MM.1S (cell line): ENCODE data around the gene TCF15.
"Not testable (repeated sequence)": the region's sequence is repeated elsewhere in the genome, so short reads cannot be mapped to it uniquely, and the experiment has no call there.

Experiments
- DNase-seq: peaks from one replicate; pipeline ENCODE4 v3.0.0-alpha.2; 2015
- H2AFZ ChIP-seq: fragments of 300-600 bp; sonication (generic); 2 replicates; pipeline ENCODE4 v1.6.0; 2016; ENCODE audit warnings: antibody characterized with exemption, low read length
- H3F3A ChIP-seq: fragments of 300-600 bp; sonication (generic); 2 replicates; pipeline ENCODE4 v1.6.1; 2016; ENCODE audit warnings: mild to moderate bottlenecking, antibody characterized with exemption, low read length, moderate library complexity, mixed read lengths; ENCODE audit not compliant: insufficient read depth
- H3K27ac ChIP-seq: fragments of 300-600 bp; sonication (generic); 2 replicates; pipeline ENCODE4 v1.5.1; 2016; ENCODE audit warnings: mild to moderate bottlenecking, low read length
- H3K27me3 ChIP-seq: fragments of 300-600 bp; sonication (generic); replicated peaks from 2 replicates; pipeline ENCODE4 v1.6.0; 2016; ENCODE audit warnings: low read length; ENCODE audit not compliant: insufficient read depth
- H3K36me3 ChIP-seq: fragments of 300-600 bp; sonication (generic); replicated peaks from 2 replicates; pipeline ENCODE4 v1.6.1; 2016; ENCODE audit warnings: mild to moderate bottlenecking, low read length, mixed read lengths; ENCODE audit not compliant: insufficient read depth
- H3K4me1 ChIP-seq: fragments of 300-600 bp; sonication (generic); 2 replicates; pipeline ENCODE4 v1.6.1; 2016; ENCODE audit warnings: low read length, mixed read lengths
- H3K4me2 ChIP-seq: fragments of 300-600 bp; sonication (generic); 2 replicates; pipeline ENCODE4 v1.6.0; 2016; ENCODE audit warnings: low read depth, low read length
- H3K4me3 ChIP-seq: fragments of 300-600 bp; sonication (generic); 2 replicates; pipeline ENCODE4 v1.5.1; 2016; ENCODE audit warnings: low read length, mixed read lengths
- H3K79me2 ChIP-seq: fragments of 300-600 bp; sonication (generic); 2 replicates; pipeline ENCODE4 v1.6.1; 2016; ENCODE audit warnings: mixed run types, low read length, mixed read lengths
- H3K9ac ChIP-seq: fragments of 300-600 bp; sonication (generic); 2 replicates; pipeline ENCODE4 v1.6.1; 2016; ENCODE audit warnings: low read length, mixed read lengths
- H3K9me2 ChIP-seq: fragments of 300-600 bp; sonication (generic); replicated peaks from 2 replicates; pipeline ENCODE4 v1.6.1; 2016; ENCODE audit warnings: mild to moderate bottlenecking, low read length, mixed read lengths; ENCODE audit not compliant: insufficient read depth
- H3K9me3 ChIP-seq: fragments of 300-600 bp; sonication (generic); replicated peaks from 2 replicates; pipeline ENCODE4 v1.6.1; 2016; ENCODE audit warnings: mild to moderate bottlenecking, low read length, mixed read lengths; ENCODE audit not compliant: insufficient read depth
- H4K20me1 ChIP-seq: fragments of 300-600 bp; sonication (generic); 2 replicates; pipeline ENCODE4 v1.6.1; 2016; ENCODE audit warnings: mild to moderate bottlenecking, low read length, moderate library complexity, mixed read lengths; ENCODE audit not compliant: insufficient read depth
- CTCF ChIP-seq: fragments of 300-600 bp; sonication (generic); IDR thresholded peaks from 2 replicates; pipeline ENCODE4 v1.5.1; 2016; ENCODE audit warnings: antibody characterized with exemption, low read length, mixed read lengths
- EZH2 ChIP-seq: fragments of 300-600 bp; sonication (generic); optimal IDR thresholded peaks from 2 replicates; pipeline ENCODE3; 2017; ENCODE audit warnings: low read depth, mild to moderate bottlenecking, antibody characterized with exemption, low read length, mixed read lengths
- EZH2phosphoT487 ChIP-seq: fragments of 300-600 bp; sonication (generic); IDR thresholded peaks from 2 replicates; pipeline ENCODE4 v1.6.1; 2018; ENCODE audit warnings: antibody characterized with exemption, low read length

The TCF15 gene

GRCh38 chr20:644692-645317 is 34.7 kb upstream of the TCF15 start:
- no peaks in the 10 kb centered on the region for H3K9me2 ChIP-seq
- no peak for DNase-seq
- peaks cover 1% of the 10 kb centered on the region; the same call in 1 of the 2 replicates for H3K79me2 ChIP-seq
- H3K9ac ChIP-seq: no peak overlapping the region
- H3K4me3 ChIP-seq: no peak overlapping the region
- no peaks in the 10 kb centered on the region for H3K9me3 ChIP-seq
- H3K36me3 ChIP-seq: peaks cover 12% of the 10 kb centered on the region; the same call in 1 of the 2 replicates
- no peak overlapping the region for H3K4me2 ChIP-seq
- no peak overlapping the region for H2AFZ ChIP-seq
- TF ChIP-seq CTCF: no peak
- TF ChIP-seq EZH2phosphoT487: no peak
- no peak for TF ChIP-seq EZH2
- no peak overlapping the region for H3K27ac ChIP-seq
- H3F3A ChIP-seq: peaks cover 2% of the 10 kb centered on the region; the same call in 1 of the 2 replicates
- peaks cover 7% of the 10 kb centered on the region; the same call in 1 of the 2 replicates for H4K20me1 ChIP-seq
- H3K4me1 ChIP-seq: no peaks in the 10 kb centered on the region
- H3K27me3 ChIP-seq: 0 out of 2 replicates have a peak, but pooled peaks cover 5% of the 10 kb centered on the region

GRCh38 chr20:642398-643174 is 32.5 kb upstream of the TCF15 start:
- Histone ChIP-seq H3K36me3 (peaks cover 2% of the 10 kb centered on the region; the same call in 1 of the 2 replicates), H3K9me2 (no peaks in the 10 kb centered on the region), H3K79me2 (no peaks in the 10 kb centered on the region), H3K4me1 (no peaks in the 10 kb centered on the region), H3K27me3 (0 out of 2 replicates have a peak, but pooled peaks cover 5% of the 10 kb centered on the region), H3K9ac (no peak overlapping the region), H3K9me3 (no peaks in the 10 kb centered on the region), H3K27ac (no peak overlapping the region), H2AFZ (no peak overlapping the region), H3K4me3 (no peak overlapping the region), H3F3A (peaks cover 2% of the 10 kb centered on the region; the same call in 1 of the 2 replicates), H4K20me1 (peaks cover 7% of the 10 kb centered on the region; the same call in 1 of the 2 replicates), H3K4me2 (no peak overlapping the region)
- TF ChIP-seq CTCF: no peak
- DNase-seq: no peak

GRCh38 chr20:642013-642397 is 31.9 kb upstream of the TCF15 start:
- not testable (repeated sequence) for H4K20me1 ChIP-seq, H3F3A ChIP-seq, H3K4me1 ChIP-seq, H3K27me3 ChIP-seq, DNase-seq, H3K36me3 ChIP-seq, H3K27ac ChIP-seq, H3K9me3 ChIP-seq, H3K4me3 ChIP-seq, H3K4me2 ChIP-seq, H2AFZ ChIP-seq, H3K9me2 ChIP-seq, H3K79me2 ChIP-seq, H3K9ac ChIP-seq

GRCh38 chr20:641516-641875 is 31.4 kb upstream of the TCF15 start:
- H3K27ac ChIP-seq: no peak overlapping the region
- no peak overlapping the region for H2AFZ ChIP-seq
- TF ChIP-seq EZH2phosphoT487: no peak
- no peak overlapping the region for H3K9ac ChIP-seq
- no peaks in the 10 kb centered on the region for H3K36me3 ChIP-seq
- no peak overlapping the region for H3K4me2 ChIP-seq
- no peaks in the 10 kb centered on the region for H3K9me3 ChIP-seq
- H3K4me1 ChIP-seq: no peaks in the 10 kb centered on the region
- H3K79me2 ChIP-seq: no peaks in the 10 kb centered on the region
- 0 out of 2 replicates have a peak, but pooled peaks cover 3% of the 10 kb centered on the region for H4K20me1 ChIP-seq
- 0 out of 2 replicates have a peak, but pooled peaks cover 5% of the 10 kb centered on the region for H3K27me3 ChIP-seq
- DNase-seq: no peak
- H3K4me3 ChIP-seq: no peak overlapping the region
- H3K9me2 ChIP-seq: no peaks in the 10 kb centered on the region
- no peaks in the 10 kb centered on the region for H3F3A ChIP-seq
